ENCODE data around the gene WDTC1. TPM values are rescaled to one million over a fixed set of nuclear protein-coding genes. Genes with fewer than 3 reads are reported as not detected.

WDTC1 gene
- total and polyA plus RNA-seq, 2 donors (not counting 1 experiment from before 2014, with no cell fraction given), result 32.5 to 69.1 TPM

GRCh38 chr1:27275696-27276095 lies 41.3 kb downstream of the WDTC1 start:
- no peaks in the 10 kb centered on the region for H3K9me3 Mint-ChIP-seq (ENCODE audit: insufficient read depth)
- Histone ChIP-seq H3K9ac (ENCODE audit: low read length) (no peak overlapping the region), H3K27me3 (replicated peaks in 1 of 4; ENCODE audit: control extremely low read depth in 1 of 4, control insufficient read depth in 3 of 4, insufficient read depth in 4 of 4, low read length in 3 of 4) (no peaks in the 10 kb centered on the region), H3K79me2 (ENCODE audit: control insufficient read depth, insufficient read depth, low read length) (peaks cover 5% of the 10 kb centered on the region), H2AFZ (ENCODE audit: insufficient read depth, low read depth, low read length, poor library complexity, severe bottlenecking) (no peak overlapping the region), H3K4me3 (ENCODE audit: control extremely low read depth in 1 of 5, extremely low read depth in 1 of 5, insufficient read depth in 1 of 5, low read depth in 2 of 5, low read length in 4 of 5) (no peak overlapping the region), H3K36me3 (replicated peaks in 1 of 2; ENCODE audit: control extremely low read depth in 1 of 2, control insufficient read depth in 1 of 2, extremely low read depth in 1 of 2, insufficient read depth in 2 of 2, low read length in 1 of 2) (peaks cover 0 to 15% of the 10 kb centered on the region in 2 experiments), H3K27ac (ENCODE audit: low read length in 2 of 2) (no peak overlapping the region), H3K4me1 (ENCODE audit: control insufficient read depth in 2 of 2, insufficient read depth in 2 of 2, low read length in 2 of 2) (peaks cover 3 to 8% of the 10 kb centered on the region in 2 donors), H3K9me3 (ENCODE audit: control extremely low read depth in 1 of 3, control insufficient read depth in 2 of 3, insufficient read depth in 1 of 3, low read length in 2 of 3) (peaks cover 0 to 6% (median 0%) of the 10 kb centered on the region in 3 donors), H3K4me2 (replicated peaks; ENCODE audit: low read depth, low read length, poor library complexity, severe bottlenecking) (no peak overlapping the region), H4K20me1 (ENCODE audit: control insufficient read depth, insufficient read depth, low read length, poor library complexity, severe bottlenecking) (no peaks in the 10 kb centered on the region)
- intact Hi-C loops (cut with micrococcal nuclease), result no loop called here
- no peaks in the 10 kb centered on the region for H3K27me3 Mint-ChIP-seq
- no peak overlapping the region for H3K4me3 Mint-ChIP-seq
- H3K4me1 Mint-ChIP-seq, result peaks cover 21% of the 10 kb centered on the region
- ATAC-seq (ENCODE audit: low read depth), result no peak
- H3K27ac Mint-ChIP-seq, result no peak overlapping the region
- CTCF ChIA-PET, result interaction anchor here (0.5 kb wide), 1 partner anchor 1027 kb away, joined by 4 read pairs; no protein-coding TSS in a partner anchor
- WGBS (ENCODE audit: insufficient coverage), result no CpG with 5 or more reads among the region's 3 CpGs
- POLR2A ChIA-PET, result interaction anchor here (0.7 kb wide), 1 partner anchor 24 kb away, joined by 5 read pairs; no protein-coding TSS in a partner anchor
- no peak for DNase-seq
- no peak for TF ChIP-seq CTCF (IDR thresholded peaks at IDR 0.05)
- TF ChIP-seq EZH2 (IDR thresholded peaks at IDR 0.05; ENCODE audit: borderline replicate concordance, insufficient read depth, low read depth, low read length, poor library complexity, severe bottlenecking), result no peak

- peak overlapping the region in 1 of 2 donors; percentile 47 for H3K27ac ChIP-seq (ENCODE audit: low read length in 2 of 2)
- WGBS (ENCODE audit: insufficient coverage), result 75% methylated on average over 5 of the region's 11 CpGs
- H3K4me1 ChIP-seq (ENCODE audit: control insufficient read depth in 2 of 2, insufficient read depth in 2 of 2, low read length in 2 of 2), result peaks cover 0 to 9% of the 10 kb centered on the region in 2 donors
- no peaks in the 10 kb centered on the region for H4K20me1 ChIP-seq (ENCODE audit: control insufficient read depth, insufficient read depth, low read length, poor library complexity, severe bottlenecking)
- DNase-seq (peak; percentile 88), ATAC-seq (ENCODE audit: low read depth) (peak; percentile 93)
- no peaks in the 10 kb centered on the region for H3K27me3 ChIP-seq (replicated peaks in 1 of 4; ENCODE audit: control extremely low read depth in 1 of 4, control insufficient read depth in 3 of 4, insufficient read depth in 4 of 4, low read length in 3 of 4)
- H3K9me3 ChIP-seq (ENCODE audit: control extremely low read depth in 1 of 3, control insufficient read depth in 2 of 3, insufficient read depth in 1 of 3, low read length in 2 of 3), result no peaks in the 10 kb centered on the region
- no peak overlapping the region for H2AFZ ChIP-seq (ENCODE audit: insufficient read depth, low read depth, low read length, poor library complexity, severe bottlenecking)
- Mint-ChIP-seq H3K9me3 (ENCODE audit: insufficient read depth) (no peaks in the 10 kb centered on the region), H3K27me3 (no peaks in the 10 kb centered on the region), H3K27ac (no peak overlapping the region), H3K4me3 (no peak overlapping the region), H3K4me1 (peaks cover 12% of the 10 kb centered on the region)
- H3K4me3 ChIP-seq (ENCODE audit: control extremely low read depth in 1 of 5, extremely low read depth in 1 of 5, insufficient read depth in 1 of 5, low read depth in 2 of 5, low read length in 4 of 5), result no peak overlapping the region
- CTCF ChIA-PET, result interaction anchor here (0.6 to 9.5 kb wide), 38 partner anchors 11 to 475 kb away, joined by 3 to 343 read pairs (median 6); partner anchors contain the start of genes SLC9A1 and WDTC1
- TF ChIP-seq EZH2 (IDR thresholded peaks at IDR 0.05; ENCODE audit: borderline replicate concordance, insufficient read depth, low read depth, low read length, poor library complexity, severe bottlenecking) (no peak), CTCF (IDR thresholded peaks at IDR 0.05) (peak; percentile 87)
- H3K4me2 ChIP-seq (replicated peaks; ENCODE audit: low read depth, low read length, poor library complexity, severe bottlenecking), result no peak overlapping the region
- H3K79me2 ChIP-seq (ENCODE audit: control insufficient read depth, insufficient read depth, low read length), result peaks cover 6% of the 10 kb centered on the region
- POLR2A ChIA-PET, result interaction anchor here (0.7 to 1.9 kb wide), 3 partner anchors 50 to 181 kb away, joined by 4 to 5 read pairs (median 5); partner anchors contain the start of gene WDTC1
- no peak overlapping the region for H3K9ac ChIP-seq (ENCODE audit: low read length)
- H3K36me3 ChIP-seq (replicated peaks in 1 of 2; ENCODE audit: control extremely low read depth in 1 of 2, control insufficient read depth in 1 of 2, extremely low read depth in 1 of 2, insufficient read depth in 2 of 2, low read length in 1 of 2), result peaks cover 4 to 32% of the 10 kb centered on the region in 2 experiments
- intact Hi-C loops (cut with micrococcal nuclease), result loop anchor here (1.0 to 2.0 kb wide), 4 partner anchors 50 to 240 kb away; partner anchors contain the start of gene WDTC1
These were observed 50.2 kb downstream of the WDTC1 start for GRCh38 chr1:27284425-27285273.

All from B cell (primary cell).